ENCODE results near the gene NT5C3A.
"Not testable (repeated sequence)": the region's sequence is repeated elsewhere in the genome, so short reads cannot be mapped to it uniquely, and the experiment has no call there.

Gene NT5C3A

DNA sequence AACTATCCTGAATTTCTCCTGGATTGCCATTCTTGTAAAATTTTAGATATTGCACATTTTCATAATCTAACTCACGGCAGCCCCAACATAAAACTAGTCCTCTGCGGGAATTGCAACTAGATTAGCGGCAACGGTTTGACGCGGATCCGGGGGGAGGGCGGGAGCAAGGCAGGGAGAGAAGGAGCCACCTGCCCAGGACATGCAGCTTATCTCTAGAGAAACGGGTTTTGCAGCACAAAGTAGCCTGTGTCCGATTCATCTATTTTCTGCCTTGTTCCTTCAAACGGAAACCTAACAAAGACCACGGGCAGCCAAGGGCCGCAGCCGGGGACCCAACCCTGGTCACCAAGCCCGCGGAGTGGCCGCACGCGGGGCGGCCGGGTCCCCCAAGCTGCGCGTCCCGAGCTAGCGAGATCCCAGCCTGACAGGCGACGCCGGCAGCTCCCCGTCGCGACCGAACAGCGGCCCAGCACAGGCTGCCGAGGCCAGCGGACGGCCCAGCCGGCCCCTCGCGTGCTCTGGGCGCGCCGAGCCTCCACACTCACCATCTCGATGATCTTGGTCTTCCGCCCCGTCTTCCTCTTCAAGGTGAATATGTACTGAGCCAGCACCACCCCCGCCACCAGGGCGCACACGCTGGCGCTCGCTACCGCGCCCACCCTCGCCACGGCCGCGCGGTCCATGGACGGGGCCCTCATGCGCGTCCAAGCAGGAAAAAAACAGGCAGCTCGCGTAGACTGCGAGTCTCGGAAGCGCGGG, at the start of gene NT5C3A:
Gene NT5C3A, minus strand, starts transcription at position 754 of the 759 bp plus-strand sequence. Its CDS starts 71 bp downstream, at position 683.
- peak; percentile 56 for DNase-seq (ENCODE audit: low spot score)

DNA sequence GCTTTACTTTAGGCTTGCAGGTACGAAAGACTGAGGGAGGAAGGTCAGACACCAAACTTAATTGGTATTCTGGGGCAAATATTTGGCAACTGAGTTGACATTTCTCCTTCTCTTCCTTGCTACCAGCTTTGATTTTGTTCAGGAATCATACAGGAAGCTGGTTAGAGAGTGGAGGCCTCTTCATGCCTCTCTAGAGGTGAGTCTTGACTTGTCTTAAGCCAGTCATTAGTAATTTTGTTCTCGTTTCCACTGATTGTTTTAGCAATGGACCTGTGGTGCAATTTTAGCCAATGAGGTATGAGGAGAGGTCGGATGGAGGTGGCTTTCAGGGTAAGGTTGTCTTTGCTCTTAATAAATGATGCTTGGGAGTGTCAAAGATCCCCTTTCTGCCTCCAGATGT, 49.0 kb upstream of the NT5C3A start:
- DNase-seq (ENCODE audit: low spot score): no peak

DNA sequence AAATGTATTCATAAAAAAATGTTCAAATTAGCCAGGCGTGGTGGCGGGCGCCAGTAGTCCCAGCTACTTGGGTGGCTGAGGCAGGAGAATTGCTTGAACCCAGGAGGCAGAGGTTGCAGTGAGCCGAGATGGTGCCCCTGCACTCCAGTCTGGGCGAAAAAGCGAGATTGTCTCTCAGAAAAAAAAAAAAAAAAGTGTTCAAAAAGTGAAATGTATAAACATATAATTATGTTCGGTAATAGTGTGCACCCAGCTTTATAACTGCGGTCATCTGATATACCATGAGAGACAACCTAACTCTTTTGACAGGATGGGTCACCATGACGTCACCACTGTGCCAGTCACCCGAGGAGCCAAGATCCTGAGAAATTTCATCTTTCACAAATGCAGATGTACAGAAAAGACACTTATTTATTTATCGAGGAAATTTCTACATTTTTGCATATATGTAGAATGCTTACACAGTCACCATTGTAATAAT, 47.2 kb upstream of the NT5C3A start:
- peak; percentile 23 for DNase-seq (ENCODE audit: low spot score)

DNA sequence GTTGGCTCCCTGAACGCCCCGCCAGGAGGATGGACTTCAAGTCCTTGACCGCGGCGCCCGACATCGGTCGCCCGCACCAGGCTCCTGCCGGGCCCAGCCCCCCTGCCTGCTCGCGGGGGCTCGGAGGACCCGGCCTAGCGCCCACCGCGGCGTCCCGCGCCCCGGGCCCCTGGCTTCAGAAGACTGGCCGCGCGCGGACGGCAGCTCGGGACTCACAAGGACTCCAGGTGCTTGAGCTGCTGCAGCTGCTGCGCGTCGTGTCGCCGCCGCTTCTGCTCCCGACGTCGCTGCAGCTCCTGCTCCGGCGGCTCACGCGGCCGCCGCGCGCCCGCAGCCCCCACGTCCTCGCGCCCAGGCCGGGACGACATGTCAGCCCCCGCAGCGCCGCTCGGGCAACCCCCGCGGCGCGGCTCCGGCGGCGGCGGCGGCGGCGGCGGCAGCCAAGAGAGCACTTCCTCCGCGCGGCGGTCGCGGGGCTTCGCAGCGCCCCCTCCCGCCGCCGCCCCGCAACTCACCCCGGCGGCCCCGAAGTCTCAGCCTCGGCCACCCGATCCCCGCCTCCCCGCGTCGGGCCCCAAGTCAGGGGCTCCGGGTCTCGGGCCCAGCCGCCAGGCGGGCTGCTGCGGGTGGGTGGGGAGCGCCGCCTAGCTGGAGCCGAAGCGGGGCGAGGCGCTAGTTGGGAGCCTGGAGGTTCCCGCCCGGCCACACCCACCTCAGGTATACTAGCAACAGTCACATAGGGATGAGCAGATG, 46.6 kb upstream of the NT5C3A start, which contains the start of gene RP9:
Gene RP9, minus strand, starts transcription at position 400 of the 753 bp plus-strand sequence. Its CDS starts 32 bp downstream, at position 368.
- DNase-seq (ENCODE audit: low spot score): peak; percentile 95

DNA sequence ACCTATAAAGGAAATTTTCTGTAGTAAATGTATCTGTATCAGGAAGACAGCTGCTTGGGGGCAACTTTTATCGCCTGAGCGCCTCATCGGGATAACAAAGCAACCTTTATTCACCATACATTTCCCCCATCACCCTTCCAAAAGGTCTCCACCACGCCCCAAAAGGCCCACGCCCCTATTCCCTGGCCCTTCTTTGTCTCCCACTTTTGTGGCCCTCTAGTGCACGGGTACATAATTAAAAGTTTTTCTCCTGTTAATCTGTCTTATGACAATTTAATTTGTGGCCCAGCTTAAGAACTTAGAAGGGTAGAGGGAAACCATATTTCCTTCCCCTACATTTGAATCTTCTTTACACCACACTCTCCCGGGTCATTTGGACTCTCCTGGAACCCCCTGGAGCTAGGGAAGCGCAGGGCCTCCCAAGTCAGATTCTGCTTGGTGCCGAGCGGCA, 46.0 kb upstream of the NT5C3A start:
- peak; percentile 80 for DNase-seq (ENCODE audit: low spot score)

DNA sequence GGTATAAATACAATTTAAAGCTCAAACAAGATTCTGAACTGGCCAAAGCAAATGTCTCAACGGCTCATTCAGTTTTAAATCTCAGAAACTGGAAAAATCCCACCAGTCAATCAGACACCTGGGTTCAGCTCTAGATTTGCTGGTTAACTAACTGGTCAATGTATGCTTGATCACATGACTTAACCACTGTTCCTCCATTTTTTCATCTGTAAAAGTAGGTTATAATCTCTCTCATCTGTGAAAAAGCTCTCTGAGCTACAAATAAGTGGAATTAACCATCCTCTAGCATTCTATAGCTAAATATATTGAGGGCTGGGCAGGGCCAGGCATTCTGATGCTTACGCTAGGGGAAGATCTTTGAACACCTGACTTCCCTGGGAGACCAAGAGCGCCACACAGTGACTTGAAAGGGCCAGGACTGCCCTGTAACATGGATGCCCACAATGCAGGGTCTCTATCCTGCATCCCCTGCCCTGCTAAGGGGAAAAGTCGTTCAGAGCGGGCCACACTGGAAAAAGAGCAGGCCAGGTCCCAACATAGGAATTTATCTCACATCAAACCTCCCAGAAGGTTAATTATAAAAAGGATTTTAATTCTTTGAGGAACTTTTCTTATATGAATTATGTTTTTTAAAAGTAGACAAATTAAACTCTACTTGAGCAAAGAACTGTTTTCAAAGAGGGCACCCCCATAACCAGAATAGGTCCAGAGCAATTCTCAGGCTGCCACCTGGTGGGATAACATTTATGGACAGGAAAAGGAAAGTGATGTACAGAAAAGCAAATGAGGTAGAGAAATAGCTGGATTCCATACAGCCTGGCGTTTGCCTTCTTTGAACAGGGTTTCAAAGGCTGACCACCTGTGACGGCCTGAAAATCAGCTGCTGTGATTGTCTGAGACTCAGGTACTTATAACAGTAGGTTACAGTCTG, 44.8 kb upstream of the NT5C3A start:
- peak; percentile 82 for DNase-seq (ENCODE audit: low spot score)

DNA sequence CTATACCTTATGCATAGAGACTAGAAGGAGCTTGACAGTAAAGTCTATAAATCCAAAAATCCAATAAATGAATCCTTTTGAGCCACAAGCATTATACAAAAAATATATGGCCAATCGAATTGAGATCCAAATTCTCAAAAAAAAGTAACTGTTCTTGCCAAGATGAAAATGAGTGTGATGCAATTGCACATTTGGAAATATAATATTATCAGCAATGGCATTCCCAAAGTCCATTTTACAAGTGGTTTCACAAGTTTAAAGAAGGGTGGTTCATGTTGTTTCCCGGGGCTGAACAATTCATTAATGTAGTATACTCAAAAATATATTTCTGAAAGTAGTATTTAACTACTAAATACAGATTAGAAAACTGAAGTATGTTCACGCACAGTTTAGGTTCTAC, 39.3 kb upstream of the NT5C3A start:
- DNase-seq (ENCODE audit: low spot score): no peak

DNA sequence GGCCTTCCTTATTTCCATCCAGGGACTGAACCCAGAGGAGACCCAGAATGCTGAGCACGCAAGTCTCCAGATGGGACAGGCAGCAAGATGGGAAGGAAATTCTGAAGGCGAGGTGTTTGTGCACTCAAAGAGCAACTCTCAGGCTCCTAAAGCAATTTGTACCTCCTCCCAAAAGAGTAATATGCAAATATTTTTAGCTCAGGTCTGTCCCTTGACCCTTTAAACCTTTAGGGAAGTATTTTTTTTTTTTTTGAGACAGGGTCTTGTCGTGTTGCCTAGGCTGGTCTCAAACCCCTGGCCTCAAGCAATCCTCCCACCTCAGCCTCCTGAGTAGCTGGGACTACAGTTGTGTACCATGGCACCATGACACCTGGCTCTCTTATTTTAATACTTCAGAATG, 38.2 kb upstream of the NT5C3A start:
- DNase-seq (ENCODE audit: low spot score): no peak

DNA sequence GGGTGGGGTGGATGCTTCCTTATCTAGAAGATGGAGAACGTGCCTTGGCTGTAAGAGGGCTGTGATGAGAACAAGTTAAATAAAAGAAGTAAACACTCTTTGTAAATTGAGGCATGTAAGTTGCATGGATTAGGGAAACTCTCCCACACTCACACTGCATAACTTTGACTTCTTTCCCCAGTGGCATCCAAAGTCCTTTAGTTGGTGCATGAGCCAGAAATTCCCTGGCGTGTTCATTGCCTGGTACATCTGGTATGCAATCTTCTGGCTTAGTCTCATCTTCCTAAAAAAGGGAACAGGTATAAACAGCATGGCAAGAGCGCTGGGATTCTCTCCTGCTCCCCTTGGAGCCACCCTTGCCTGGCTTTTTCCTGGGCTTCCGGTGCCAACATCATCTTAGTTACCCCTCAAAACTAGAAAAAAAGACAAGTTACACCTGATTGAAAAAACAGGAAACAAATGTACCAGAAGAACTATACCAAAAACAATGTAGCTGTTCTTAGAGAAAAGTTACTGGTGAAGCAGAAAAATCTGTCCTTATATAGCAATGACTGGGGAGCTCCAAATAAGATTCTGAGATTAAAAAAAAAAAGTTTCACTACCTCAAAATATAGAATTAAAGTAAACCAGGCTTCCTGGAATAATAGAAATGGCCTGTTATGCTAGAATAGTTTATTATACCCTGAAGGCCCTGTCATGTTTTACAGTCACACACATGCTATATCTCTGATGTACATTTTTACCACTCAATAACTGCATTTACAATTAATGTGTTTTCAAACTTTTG, 36.8 kb upstream of the NT5C3A start:
- no peak for DNase-seq (ENCODE audit: low spot score)

DNA sequence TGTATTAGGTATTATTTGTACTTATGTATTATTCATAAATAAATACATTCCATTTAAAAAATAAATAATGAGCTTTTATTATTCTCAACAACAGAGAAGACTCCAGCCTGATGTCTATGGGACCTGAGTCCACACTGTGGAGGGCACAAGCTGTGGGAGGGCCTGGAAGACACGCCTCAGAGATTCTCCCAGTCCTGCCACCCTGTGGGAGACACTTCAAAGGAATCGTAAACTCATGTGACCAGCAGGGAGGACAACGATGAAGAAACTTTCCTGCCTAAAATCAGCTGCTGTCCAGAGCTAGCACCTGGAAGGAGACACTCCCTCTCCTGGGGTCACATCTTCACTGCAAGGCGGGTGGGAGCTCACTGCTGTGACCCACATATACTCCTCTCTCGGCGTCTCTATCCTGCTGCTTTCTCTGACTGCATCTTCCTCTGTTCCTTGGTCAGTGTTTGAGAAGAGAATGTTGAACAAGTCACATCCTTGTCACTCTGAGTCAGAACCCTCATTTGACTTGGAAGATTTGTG, 32.2 kb upstream of the NT5C3A start:
- DNase-seq (ENCODE audit: low spot score): not testable (repeated sequence)

DNA sequence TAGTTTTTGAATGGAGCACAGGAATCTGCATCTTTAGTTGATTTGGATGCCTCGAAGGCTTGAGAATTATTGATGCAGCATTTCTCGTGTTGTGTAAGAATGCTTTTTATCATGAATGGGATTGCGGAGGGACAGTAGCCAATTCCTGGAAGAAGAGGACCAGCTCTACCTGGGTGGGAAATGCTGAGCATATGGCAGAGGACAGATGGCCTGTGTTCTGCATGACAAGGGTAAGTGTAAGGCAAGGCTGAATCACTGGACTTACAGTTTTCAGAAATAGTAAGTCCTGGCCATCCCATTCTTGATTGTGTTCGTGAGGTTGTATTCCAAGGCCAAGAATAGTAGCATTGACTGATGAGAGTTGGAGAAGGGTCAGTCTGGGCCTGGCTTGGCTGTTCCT, 30.7 kb upstream of the NT5C3A start:
- no peak for DNase-seq (ENCODE audit: low spot score)

DNA sequence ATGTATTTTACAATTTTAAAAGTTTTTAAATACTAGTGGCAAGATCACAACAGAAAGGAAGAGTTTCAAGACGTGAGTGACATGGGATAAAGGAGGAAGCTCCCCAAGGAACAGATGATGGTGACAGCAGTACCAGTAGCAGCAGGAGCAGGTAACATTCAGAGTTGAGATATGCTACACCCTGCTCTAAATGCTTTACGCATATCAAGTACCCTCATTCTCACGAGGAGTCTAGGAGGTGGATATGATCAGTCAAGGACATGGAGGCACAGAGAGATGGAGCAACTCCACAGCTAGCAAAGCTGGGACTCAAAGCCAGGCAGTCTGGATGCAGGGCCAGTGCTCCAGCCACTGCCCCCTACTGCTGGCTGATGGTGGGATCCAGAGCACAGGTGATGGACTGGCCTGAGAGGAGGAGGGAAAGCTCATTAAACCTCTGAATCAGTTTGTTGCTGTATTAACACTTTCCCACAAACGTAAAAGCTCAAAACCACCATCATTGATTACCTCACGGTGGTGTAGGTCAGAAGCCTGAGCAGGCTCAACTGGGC, 29.1 kb upstream of the NT5C3A start:
- DNase-seq (ENCODE audit: low spot score): no peak

DNA sequence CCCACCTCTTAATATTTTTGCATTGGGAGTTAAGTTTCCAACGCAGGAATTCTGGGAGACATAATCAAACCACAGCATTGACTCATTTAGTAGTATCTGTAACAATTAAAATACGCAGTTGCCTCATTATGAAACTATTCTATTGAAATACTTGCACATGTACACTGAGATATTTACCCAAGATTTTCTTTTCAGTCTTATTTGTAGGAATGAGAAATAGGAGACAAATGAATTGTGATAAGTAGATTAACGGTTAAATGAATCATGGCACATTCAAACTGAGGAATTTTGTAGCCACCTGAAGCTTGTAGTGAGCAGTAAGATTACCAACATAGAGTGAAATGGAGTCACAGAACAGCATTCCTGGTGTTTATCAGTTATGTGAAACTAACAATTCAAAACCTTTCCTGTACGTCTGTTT, 28.5 kb upstream of the NT5C3A start:
- no peak for DNase-seq (ENCODE audit: low spot score)

DNA sequence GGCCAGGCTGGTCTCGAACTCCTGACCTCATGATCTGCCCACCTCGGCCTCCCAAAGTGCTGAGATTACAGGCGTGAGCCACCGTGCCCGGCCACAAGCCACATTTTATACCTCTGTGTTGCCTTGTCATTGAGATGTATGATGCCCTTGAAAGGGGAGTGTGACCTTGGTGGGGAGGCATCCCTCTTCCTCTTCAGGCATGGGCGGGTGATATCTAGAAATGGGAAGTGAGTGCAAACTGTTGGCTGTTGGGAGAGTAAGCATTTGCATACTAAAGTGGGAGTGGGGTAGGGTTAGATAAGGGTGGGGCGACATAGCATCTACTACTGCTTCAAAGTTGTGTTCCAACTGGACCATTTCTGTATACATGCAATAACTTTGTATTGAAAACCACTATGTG, 26.6 kb upstream of the NT5C3A start:
- DNase-seq (ENCODE audit: low spot score): no peak

DNA sequence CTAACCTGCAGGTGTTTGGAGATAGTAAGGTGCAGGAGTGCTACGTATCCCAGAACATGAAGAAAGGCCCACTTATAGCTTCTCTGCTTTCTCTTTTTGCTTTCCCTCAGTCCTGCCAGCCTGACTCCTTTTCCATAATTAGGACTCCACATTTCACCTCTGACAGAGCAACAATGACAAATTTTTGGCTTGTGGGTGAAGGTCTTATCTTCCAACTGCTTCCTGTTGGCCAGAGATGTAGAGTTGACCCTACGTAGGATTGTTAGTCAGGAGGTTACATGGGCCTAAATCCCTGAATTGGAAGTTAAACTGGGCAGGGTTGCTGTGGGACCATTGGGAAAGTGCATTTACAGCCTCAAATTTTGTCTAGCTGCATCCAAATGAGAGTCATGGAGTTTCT, 25.3 kb upstream of the NT5C3A start:
- no peak for DNase-seq (ENCODE audit: low spot score)

DNA sequence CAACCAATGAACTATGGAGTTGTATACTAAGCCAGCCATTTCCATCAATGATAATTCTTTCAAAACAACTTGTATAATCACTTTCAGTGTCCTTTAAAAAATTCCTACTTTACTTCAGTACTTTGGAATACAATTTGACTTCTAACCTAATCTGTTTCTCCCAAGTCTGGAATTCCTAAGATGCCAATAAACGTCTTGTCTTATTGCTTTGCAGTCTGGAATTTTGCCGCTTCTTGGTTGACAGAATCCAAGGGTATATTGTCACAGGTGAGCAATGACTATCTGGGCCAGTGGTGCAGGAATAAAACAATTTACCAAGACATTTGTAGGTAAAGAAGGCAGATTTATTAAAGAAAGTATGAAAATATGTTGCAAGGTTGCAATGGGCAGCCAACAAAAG, 24.8 kb upstream of the NT5C3A start:
- DNase-seq (ENCODE audit: low spot score): no peak

DNA sequence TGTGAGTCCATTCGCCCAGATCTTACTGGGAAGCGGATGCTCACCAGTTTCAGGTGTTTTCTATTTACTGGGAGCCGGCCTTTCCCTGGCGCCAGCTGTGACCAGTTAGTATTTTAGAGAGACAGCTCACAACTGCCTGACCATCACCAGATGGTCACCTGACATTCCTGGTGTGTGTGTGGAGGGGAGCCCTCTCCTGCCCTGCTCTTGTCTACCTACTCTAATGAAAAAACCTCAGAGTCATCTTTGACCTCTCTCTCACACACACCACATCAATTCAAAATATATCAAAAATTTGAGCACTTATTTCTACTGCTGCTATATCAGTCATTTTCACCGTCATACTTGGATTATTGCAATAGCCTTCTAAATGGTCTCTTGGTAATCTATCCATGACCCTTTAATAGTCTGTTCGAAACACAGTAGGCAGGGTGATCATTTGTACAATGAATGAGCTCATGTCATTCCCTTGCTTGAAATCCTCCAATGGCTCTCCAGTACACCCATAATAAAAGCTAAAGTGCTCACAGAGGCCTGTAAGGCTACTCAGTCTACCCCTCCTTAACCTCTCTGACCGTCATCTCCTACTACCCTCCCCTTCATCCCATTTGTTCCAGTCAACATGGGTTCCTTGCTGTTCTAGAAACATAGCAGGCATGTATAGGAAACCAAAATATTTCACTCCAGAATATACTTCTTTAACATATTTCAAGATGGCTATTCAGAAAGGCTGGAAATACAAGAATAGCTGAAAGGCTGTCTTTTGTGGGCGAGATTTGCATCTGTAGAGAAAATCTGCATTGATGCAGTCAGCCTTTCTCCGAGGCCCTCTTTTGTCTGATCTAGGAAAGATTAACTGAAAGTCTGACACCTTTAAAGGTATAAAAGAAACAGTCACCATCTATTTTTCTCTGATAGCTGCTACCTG, 17.5 kb upstream of the NT5C3A start:
- no peak for DNase-seq (ENCODE audit: low spot score)

DNA sequence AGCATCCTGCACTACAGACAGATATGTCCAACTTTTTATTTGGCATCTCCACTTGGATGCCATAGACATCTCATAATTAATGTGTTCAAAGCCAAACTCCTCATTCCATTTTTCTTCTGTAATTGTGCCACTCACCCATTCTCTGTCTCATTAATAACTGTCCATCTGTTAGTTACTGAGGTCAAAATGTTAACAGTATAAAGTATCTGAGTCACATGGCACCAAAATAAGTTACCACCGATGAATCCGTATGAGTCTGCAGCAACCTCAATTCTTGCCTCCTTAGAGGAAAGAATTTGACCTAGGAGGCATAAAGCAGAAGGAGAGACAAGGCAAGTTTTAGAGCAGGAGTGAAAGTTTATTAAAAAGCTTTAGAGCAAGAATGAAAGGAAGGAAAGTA, 16.5 kb upstream of the NT5C3A start:
- no peak for DNase-seq (ENCODE audit: low spot score)

DNA sequence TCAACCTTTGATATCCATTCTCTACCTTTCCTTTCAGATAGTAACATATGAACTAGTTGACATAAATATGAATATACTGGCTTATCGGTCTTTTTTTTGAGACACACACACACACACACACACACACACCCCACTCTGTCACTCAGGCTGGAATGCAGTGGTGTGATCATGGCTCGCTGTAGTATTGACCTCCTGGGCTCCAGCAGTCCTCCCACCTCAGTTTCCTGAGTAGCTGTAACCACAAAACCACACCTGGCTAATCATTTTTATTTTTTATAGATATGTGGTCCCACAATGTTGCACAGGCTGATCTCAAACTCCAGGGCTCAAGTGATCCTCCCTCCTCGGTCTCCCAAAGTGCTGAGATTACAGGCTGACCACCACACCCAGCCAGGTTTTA, 14.2 kb upstream of the NT5C3A start:
- DNase-seq (ENCODE audit: low spot score): no peak
